ES-I3 (cell line): Measurements from ENCODE around the gene ROM1.
"Not testable (repeated sequence)": the region's sequence is repeated elsewhere in the genome, so short reads cannot be mapped to it uniquely, and the experiment has no call there.

ENCODE experiments used
- H3K36me3 ChIP-seq: 2 replicates; pipeline ENCODE4 v1.6.1; 2013; ENCODE audit warnings: mild to moderate bottlenecking, low read length, control low read depth, moderate library complexity; ENCODE audit not compliant: insufficient read depth
- H3K4me1 ChIP-seq: 2 replicates; pipeline ENCODE4 v1.6.1; 2013; ENCODE audit warnings: mild to moderate bottlenecking, control low read depth, low read length; ENCODE audit not compliant: insufficient read depth
- H3K9ac ChIP-seq: 2 replicates; pipeline ENCODE4 v1.6.1; 2013; ENCODE audit warnings: low read depth, mild to moderate bottlenecking, low read length, moderate library complexity
- H3K9me3 ChIP-seq: 2 replicates; pipeline ENCODE4 v1.6.1; 2013; ENCODE audit warnings: mild to moderate bottlenecking, low read length, moderate library complexity; ENCODE audit not compliant: control insufficient read depth, insufficient read depth

ROM1 gene

DNA sequence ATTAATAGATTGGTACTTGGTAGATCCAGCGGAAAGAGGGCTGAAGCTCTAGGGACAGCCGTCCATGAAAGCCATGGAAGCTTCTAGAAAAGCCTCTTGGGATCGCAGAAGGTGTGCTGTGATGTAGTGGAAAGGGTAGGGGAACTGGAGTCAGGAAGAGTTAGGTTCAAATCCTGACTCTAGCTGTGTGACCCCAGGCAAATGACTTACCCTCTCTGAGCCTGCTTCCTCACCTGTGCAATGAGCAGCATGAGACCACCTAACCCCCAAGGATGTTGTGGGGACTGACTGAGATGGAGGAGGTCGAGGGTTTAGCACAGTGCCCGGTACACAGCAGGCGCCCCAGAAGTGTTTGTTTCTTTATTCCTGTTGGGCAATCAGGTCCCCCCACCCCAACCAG lies 2.7 kb upstream of the ROM1 start:
- H3K9me3 ChIP-seq: no peaks in the 10 kb centered on the region
- H3K9ac ChIP-seq: no peak overlapping the region
- H3K36me3 ChIP-seq: no peaks in the 10 kb centered on the region
- H3K4me1 ChIP-seq: peaks cover 17% of the 10 kb centered on the region; the same call in 1 of the 2 replicates

DNA sequence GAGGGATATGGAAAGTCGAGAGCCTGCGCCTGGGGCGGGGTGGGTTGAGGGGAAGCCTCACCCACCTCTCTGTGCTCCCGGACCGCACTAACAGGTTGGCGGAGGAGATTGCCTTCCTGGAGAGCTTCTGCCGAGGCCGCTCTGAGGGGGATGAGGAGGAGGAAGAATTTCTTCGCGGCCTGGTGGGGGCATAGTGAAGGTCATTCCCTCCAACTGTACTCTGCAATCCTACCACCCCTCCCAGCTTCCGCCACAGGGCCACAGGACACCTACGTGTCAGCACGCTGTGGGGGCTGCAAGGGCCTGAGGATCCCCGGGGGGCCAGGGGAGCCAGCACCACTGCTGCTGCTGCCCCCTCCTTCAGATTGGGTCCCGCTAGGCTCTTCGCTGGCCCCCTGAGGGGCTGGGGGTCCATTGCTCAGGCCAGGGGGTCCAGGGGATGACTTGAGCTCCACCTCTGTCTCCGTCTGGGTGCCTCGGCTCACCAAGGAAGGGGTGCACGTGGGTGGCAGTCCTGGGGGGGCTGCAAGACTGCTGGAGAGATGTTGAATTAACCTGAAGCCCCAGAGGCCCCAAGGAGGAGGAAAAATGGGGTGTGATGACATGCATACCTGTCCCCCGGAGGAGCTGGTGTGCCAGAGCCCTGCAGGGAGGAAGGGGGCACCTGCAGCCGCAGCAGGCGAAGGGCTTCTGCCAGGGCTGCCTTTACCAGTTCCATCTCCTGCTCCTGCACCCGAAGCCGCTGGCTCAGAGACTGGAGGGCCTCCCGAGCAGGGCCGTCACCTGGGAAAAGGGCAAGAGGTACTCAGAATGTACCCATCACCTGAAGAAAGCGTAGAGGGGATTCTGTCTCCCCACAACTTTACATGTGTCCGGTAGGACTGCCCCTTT lies 2.0 kb upstream of the ROM1 start:
- no peaks in the 10 kb centered on the region for H3K36me3 ChIP-seq
- peaks cover 17% of the 10 kb centered on the region; the same call in 1 of the 2 replicates for H3K4me1 ChIP-seq
- peak overlapping the region; percentile 62; the same call in 1 of the 2 replicates for H3K9ac ChIP-seq
- H3K9me3 ChIP-seq: no peaks in the 10 kb centered on the region

DNA sequence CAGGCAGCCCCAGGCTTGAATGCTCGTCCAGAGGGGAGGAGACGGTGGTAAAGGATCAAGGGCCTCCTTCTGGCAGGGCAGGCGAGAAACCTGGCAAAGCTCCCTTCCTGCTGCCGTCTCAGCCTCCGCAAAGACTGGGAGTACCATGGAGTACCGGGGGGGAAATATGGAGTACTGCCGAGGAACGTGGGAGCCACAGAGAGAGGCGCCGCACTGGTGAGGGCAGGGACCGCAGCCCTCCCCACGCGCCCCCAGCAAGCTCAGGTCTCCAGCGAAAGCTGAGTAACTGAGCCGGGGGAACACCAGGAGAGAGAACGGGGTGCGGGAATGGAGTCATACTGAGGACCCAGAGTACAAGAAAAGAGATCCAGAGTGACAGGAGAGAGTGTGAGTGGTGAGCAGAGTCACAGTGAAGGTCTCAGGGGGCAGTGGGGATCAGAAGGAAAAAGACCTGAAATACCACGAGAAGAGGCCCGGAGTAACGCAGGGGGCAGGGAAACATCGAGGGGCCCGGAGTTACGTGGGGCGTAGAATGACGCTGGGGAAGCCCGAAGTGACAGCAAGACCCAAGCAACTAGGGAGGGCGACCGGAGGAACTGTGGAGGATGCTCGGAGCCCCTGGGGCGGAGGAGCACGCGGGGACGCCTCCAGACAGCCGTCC lies 1.2 kb upstream of the ROM1 start:
- Histone ChIP-seq H3K36me3 (no peaks in the 10 kb centered on the region), H3K9ac (peak overlapping the region; percentile 62), H3K9me3 (no peaks in the 10 kb centered on the region), H3K4me1 (peaks cover 17% of the 10 kb centered on the region; the same call in 1 of the 2 replicates)

DNA sequence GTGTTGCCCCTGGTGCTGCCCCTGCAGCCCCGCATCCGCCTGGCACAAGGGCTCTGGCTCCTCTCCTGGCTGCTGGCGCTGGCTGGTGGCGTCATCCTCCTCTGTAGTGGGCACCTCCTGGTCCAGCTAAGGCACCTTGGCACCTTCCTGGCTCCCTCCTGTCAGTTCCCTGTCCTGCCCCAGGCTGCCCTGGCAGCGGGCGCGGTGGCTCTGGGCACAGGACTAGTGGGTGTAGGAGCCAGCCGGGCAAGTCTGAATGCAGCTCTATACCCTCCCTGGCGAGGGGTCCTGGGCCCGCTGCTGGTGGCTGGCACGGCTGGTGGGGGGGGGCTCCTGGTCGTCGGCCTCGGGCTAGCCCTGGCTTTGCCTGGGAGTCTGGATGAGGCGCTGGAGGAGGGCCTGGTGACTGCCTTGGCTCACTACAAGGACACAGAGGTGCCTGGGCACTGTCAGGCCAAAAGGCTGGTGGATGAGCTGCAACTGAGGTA lies 278 bp downstream of the ROM1 start:
- peak overlapping the region; percentile 62; the same call in 1 of the 2 replicates for H3K9ac ChIP-seq
- H3K36me3 ChIP-seq: no peaks in the 10 kb centered on the region; the same call in 1 of the 2 replicates
- H3K4me1 ChIP-seq: peaks cover 12% of the 10 kb centered on the region; the same call in 1 of the 2 replicates
- no peaks in the 10 kb centered on the region for H3K9me3 ChIP-seq

DNA sequence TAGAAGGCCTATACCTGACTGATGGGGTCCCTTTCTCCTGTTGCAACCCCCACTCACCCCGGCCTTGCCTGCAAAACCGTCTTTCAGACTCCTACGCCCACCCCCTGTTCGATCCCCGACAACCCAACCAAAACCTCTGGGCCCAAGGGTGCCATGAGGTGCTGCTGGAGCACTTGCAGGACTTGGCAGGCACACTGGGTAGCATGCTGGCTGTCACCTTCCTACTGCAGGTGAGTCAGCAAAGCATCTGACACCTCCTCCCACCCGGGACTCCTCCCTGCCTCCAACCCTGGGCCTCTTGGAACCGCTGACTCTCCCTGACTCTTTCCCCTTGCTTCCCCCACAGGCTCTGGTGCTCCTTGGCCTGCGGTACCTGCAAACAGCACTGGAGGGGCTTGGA lies 1.2 kb downstream of the ROM1 start:
- Histone ChIP-seq H3K36me3 (no peaks in the 10 kb centered on the region; the same call in 1 of the 2 replicates), H3K4me1 (peaks cover 12% of the 10 kb centered on the region; the same call in 1 of the 2 replicates), H3K9ac (no peak overlapping the region), H3K9me3 (no peaks in the 10 kb centered on the region)

DNA sequence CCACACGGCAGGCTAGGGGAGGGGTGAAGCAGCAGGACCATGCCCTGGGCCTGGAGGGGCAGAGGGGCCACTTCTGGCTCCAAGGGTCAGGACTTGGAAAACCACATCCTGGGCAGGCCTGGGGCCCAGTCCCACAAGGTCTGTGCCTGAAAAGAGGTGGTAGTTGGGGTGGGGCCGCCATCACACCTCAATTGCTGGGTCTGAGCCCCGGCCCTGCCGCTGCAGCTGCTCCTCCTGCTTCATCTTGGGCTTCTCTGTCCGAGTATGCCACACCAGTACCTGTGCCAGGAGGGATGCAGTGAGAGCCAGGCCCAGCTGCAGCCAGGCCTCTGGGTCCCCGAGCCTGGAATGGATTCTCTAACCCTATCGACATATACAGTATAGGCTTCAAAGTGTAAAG lies 2.5 kb downstream of the ROM1 start:
- H3K4me1 ChIP-seq: peaks cover 13% of the 10 kb centered on the region
- H3K9ac ChIP-seq: no peak overlapping the region
- no peaks in the 10 kb centered on the region for H3K9me3 ChIP-seq
- no peaks in the 10 kb centered on the region; the same call in 1 of the 2 replicates for H3K36me3 ChIP-seq

DNA sequence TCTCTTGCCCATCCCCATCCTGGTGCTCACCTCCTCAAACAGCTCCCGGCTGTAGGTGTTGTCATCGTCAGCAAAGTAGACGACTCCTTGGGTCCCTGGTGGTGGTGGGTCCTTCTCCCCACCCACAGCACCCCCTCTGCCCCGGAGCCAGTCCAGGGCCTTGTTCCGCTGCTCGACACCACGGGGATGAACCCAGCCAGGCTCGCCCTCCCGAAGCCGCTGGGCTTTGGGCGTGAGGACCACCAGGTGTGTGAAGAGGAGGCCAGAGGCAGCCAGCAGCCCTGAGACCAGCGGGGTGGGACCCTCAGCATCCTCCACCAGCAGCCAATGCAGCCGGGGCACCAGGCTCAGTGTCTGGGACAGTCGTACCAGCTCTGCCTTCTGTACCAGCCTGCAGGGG lies 3.9 kb downstream of the ROM1 start:
- H3K36me3 ChIP-seq, H3K9ac ChIP-seq, H3K9me3 ChIP-seq: not testable (repeated sequence)
- peaks cover 18% of the 10 kb centered on the region for H3K4me1 ChIP-seq

DNA sequence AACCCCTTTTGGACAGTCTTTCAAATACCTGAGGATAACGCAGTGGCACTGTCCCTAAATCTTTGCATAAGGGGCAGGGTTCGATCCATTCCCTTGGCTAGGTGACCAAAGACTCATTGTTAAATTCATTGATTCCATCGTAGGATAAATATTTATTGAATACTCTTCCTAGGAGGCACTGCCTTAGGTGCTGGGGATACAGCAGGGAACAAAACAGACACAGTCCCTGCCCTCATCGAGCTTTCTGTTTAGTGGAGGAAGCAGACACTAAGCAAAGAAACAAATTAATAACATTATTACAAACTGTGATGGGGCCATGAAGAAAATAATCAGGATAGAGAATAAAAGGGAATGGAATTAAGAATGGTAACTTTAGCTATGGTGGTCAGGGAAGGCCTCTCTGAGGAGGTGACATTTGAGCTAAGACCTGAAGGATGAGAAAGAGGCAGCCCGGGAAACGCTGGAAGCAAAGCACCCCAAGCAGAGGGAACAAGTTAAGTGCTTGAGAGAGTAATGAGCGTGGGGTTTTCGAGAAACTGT lies 8.0 kb downstream of the ROM1 start:
- H3K9me3 ChIP-seq: no peaks in the 10 kb centered on the region
- peaks cover 7% of the 10 kb centered on the region for H3K36me3 ChIP-seq
- peaks cover 6% of the 10 kb centered on the region; the same call in 1 of the 2 replicates for H3K4me1 ChIP-seq
- H3K9ac ChIP-seq: peak overlapping the region; percentile 85

DNA sequence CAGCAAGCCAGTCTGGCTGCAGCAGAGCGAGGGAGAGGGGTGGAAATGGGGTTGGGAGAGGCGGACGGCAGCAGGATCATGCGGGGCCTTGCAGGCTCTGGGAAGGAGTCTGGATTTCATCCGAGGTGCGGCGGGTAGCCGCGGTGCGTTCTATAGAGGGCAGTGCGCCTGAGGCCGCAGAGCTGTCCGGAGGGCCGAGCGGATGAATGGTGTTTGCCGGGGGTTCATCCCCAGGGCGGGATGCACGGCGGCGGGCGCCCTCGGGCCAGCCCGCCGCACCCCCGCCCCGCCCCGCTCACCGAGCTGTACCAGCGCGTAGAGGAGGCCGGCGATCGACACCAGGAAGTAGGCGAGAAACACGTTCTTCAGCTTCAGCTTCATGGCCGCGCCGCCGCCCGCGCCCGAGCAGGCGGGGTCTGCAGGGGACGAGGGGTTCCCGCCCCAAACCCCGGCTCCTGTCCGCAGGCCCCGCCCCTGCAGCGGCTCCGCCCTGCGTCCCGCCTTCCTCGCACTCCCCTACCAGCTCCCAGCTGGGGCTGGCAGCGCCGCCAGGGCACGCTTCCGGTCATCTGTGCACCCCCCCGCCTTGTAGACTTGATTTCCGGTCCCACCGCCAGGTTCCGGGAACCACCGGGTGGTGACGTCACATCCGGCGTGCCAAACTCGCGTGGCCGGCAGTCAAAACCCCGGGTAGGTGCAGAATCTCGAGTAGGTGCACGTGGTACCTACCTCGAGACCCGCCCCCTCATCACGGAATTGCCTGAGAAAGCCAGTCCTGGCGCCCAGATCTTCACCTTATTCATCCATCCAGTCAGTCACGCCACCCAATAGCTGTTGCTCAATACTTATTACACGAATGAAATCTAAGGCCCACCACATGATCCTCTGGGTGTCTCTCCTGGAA lies 8.8 kb downstream of the ROM1 start, which contains the start of gene B3GAT3:
B3GAT3 (minus strand) TSS at position 420 of the 904 bp plus-strand sequence; CDS start at position 381, 39 bp downstream.
- Histone ChIP-seq H3K4me1 (peaks cover 6% of the 10 kb centered on the region; the same call in 1 of the 2 replicates), H3K36me3 (peaks cover 11% of the 10 kb centered on the region), H3K9me3 (no peaks in the 10 kb centered on the region), H3K9ac (peak within 1 kb of the TSS; percentile 85)

DNA sequence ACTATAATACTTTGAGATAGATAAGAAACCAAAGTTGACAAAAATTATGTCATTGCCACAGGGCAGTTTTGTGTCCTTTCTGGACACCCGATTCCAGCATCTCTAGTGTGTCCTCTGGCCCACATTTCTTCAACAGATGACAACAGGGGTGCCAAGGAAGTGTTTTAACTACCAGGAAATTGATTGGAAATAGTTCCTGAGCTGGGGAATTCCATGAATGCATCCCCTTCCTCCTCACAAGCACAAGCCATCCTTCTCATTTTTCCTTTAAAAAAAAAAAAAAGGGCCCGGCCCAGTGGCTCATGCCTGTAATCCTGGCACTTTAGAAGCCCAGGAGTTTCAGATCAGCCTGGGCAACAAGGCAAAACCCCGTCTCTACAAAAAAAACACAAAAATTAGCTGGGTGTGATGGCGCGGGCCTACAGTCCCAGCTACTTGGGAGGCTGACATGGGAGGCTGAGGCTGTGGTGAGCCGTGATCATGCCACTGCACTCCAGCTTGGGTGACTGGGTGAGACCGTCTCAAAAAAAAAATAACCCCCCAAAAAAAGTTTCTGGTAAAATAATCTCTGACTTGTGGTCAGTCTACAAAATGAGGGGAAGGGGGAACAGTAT lies 9.5 kb downstream of the ROM1 start:
- Histone ChIP-seq H3K36me3 (peaks cover 11% of the 10 kb centered on the region), H3K9ac (peak overlapping the region; percentile 25), H3K4me1 (peaks cover 6% of the 10 kb centered on the region; the same call in 1 of the 2 replicates), H3K9me3 (no peaks in the 10 kb centered on the region)

DNA sequence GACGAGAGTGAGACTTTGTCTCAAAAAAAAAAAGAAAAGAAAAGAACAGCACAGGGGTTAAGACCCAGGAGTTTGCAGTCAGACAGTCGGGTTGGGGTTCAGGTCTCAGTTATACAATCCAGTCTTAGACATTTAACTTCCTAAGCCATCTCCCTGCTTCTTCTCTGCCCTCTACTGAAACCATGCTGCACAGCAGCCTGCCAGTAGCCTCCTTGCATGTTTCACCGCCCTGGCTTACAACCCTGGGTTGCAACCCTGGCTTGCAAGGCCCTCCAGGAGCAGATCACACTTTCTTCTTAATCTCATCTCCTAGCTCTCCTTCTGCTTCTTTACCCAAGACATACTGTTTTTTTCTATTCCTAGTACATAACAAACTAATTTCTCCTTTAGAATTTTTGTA lies 14.7 kb downstream of the ROM1 start:
- Histone ChIP-seq H3K9me3 (no peaks in the 10 kb centered on the region), H3K36me3 (peaks cover 28% of the 10 kb centered on the region), H3K4me1 (no peaks in the 10 kb centered on the region), H3K9ac (no peak overlapping the region)

DNA sequence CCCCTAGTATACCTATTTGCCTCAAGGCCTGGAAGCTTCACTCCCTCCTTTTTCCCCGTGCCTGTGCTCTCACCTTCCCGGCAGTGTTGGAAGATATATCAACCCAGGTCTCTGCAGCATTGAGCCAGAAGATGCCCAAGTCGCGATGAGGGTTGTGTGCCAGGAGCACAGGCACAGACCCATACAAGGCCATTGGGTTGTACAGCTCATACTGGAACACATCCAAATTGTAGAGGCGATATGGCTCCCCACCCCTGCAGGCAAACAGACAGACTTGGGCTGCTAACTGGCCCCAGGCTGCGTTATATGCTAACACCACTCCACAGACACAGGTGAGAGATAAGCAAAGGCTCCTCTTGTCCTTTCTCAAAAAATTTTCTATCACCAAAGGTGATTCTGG lies 19.4 kb downstream of the ROM1 start:
- H3K36me3 ChIP-seq: peaks cover 34% of the 10 kb centered on the region
- H3K9ac ChIP-seq: no peak overlapping the region
- H3K4me1 ChIP-seq: no peaks in the 10 kb centered on the region
- no peaks in the 10 kb centered on the region for H3K9me3 ChIP-seq

DNA sequence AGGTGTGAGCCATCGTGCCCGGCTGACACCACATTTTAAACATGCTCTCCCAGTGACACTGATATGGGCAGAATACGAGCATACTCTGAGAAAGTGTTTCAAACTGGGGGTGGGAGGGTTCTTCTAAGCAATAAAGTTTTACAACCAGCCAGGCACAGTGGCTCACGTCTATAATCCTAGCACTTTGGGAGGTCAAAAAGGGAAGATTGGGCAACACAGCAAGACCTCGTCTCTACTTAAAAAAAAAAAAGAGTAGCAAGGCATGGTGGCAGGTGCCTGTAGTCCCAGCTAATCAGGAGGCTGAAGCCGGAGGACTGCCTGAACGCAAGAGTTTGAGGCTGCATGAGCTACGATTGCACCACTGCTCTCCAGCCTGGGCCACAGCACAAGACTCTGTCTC lies 31.2 kb downstream of the ROM1 start:
- no peak overlapping the region for H3K9ac ChIP-seq
- H3K4me1 ChIP-seq: 0 out of 2 replicates have a peak, but pooled peaks cover 6% of the 10 kb centered on the region
- peaks cover 1% of the 10 kb centered on the region; the same call in 1 of the 2 replicates for H3K36me3 ChIP-seq
- no peaks in the 10 kb centered on the region for H3K9me3 ChIP-seq
